Measurements from ENCODE around the gene HOXB8. TPM values are rescaled to one million over a fixed set of nuclear protein-coding genes. Genes with fewer than 3 reads are reported as not detected.
A peak's percentile ranks its signal among the peaks of the same experiment; 100 is the strongest.

Gene HOXB8
- total RNA-seq, 4 donors from 2014 or later = 1.4 TPM; not detected in 3

DNA sequence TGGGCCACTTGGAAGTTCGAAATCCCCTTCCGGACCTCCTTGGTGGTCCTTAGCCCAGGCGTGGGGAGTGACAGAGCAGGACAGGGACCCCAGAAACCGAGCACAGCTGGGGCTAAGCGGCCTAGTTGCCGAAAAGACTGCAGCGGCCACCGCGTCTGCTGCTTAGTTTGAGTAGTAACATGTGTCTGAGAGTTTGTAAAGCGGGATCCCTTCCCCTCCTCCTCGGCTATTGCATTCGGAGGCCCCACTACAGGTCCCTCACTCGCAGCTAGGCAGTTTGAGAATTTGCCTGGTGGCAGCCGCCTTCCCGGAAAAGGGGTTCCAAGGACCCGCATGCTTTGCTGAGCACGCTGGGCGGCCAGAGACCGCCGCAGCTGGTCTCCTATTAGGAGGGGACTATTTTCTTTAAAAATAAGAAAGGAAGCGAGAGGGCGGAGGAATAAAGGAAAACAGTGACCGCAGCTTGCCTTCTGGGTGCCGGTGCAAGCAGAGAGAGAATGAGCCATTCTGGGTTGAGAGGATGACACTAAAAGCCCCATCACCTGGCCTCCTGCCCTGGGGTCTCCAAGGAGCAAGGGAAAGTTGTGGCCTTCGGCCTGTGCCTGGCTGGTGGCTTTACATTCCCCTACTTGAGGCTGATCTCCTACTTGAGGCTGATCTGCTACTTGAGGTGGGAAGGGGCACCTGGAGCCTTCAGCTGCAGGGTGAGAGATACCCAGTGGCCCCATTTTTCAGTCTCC, 20.4 kb downstream of the HOXB8 start:
- peaks cover 70% of the 10 kb centered on the region for H3K27me3 ChIP-seq
- H3K9me3 ChIP-seq = no peaks in the 10 kb centered on the region
- WGBS, 2 donors = 27 to 55% methylated on average over 20 to 25 of the region's 25 CpGs
- intact Hi-C loops (cut with DNase I) = loop anchor here (10.0 kb wide), 1 partner anchor 400 kb away; the partner anchor contains the start of gene IGF2BP1
- no peak for DNase-seq
- no peak overlapping the region for H3K27ac ChIP-seq
- H3K4me1 ChIP-seq = peaks cover 5 to 29% of the 10 kb centered on the region in 2 donors
- H3K36me3 ChIP-seq = no peaks in the 10 kb centered on the region
- no peak overlapping the region for H3K4me3 ChIP-seq (replicated peaks in 1 of 3)
- no peak for TF ChIP-seq POLR2A (IDR thresholded peaks at IDR 0.05)
- TF ChIP-seq, protein P1, sequence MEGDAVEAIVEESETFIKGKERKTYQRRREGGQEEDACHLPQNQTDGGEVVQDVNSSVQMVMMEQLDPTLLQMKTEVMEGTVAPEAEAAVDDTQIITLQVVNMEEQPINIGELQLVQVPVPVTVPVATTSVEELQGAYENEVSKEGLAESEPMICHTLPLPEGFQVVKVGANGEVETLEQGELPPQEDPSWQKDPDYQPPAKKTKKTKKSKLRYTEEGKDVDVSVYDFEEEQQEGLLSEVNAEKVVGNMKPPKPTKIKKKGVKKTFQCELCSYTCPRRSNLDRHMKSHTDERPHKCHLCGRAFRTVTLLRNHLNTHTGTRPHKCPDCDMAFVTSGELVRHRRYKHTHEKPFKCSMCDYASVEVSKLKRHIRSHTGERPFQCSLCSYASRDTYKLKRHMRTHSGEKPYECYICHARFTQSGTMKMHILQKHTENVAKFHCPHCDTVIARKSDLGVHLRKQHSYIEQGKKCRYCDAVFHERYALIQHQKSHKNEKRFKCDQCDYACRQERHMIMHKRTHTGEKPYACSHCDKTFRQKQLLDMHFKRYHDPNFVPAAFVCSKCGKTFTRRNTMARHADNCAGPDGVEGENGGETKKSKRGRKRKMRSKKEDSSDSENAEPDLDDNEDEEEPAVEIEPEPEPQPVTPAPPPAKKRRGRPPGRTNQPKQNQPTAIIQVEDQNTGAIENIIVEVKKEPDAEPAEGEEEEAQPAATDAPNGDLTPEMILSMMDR (IDR thresholded peaks at IDR 0.05) = no peak

DNA sequence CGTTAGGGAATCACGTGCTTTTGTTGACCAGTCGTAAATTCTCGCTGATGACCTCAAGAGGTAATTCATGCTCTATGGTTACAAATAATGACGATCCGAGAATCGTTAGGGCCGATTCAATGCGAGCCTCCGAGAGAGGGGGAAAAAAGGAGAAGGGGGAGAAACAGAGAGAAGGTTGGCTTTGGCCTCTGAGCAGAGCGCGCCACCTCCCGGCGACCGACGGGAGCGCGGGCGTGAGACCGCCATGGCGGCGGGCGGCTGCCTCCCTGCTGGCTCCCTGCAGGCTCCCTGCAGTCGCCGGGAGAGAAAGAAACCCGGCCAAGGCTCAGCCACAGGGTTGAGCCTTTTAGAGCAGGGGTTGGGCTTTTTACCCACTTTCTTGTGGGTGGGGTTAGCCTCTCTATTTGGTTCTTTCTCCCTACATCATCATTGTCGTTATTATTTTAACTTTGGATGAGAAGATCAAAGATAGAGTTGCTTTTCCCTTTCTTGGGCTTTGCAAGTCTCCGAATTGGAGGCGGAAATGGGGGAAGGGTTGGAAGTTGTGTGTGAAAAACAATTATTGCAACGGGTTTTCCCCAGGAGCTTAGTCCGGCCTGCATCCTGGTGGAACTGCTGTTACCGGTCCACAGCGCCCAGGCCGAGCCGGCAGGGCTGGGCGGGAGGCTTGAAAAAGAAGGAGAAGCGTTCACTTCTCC, 21.1 kb downstream of the HOXB8 start:
- Histone ChIP-seq H3K9me3 (no peaks in the 10 kb centered on the region), H3K27me3 (peaks cover 67% of the 10 kb centered on the region), H3K4me1 (peaks cover 5 to 29% of the 10 kb centered on the region in 2 donors), H3K27ac (no peak overlapping the region), H3K4me3 (replicated peaks in 1 of 3) (no peak overlapping the region), H3K36me3 (no peaks in the 10 kb centered on the region)
- peak; percentile 53 to 62 for DNase-seq
- TF ChIP-seq, protein P1 (IDR thresholded peaks at IDR 0.05) = peak in 5 of 6 experiments; percentile 39 to 87 (median 56)
- TF ChIP-seq POLR2A (IDR thresholded peaks at IDR 0.05) = no peak
- intact Hi-C loops (cut with DNase I) = loop anchor here (10.0 kb wide), 1 partner anchor 401 kb away; the partner anchor contains the start of gene IGF2BP1
- 5 to 14% methylated on average over 36 to 37 of the region's 37 CpGs for WGBS, 2 donors

DNA sequence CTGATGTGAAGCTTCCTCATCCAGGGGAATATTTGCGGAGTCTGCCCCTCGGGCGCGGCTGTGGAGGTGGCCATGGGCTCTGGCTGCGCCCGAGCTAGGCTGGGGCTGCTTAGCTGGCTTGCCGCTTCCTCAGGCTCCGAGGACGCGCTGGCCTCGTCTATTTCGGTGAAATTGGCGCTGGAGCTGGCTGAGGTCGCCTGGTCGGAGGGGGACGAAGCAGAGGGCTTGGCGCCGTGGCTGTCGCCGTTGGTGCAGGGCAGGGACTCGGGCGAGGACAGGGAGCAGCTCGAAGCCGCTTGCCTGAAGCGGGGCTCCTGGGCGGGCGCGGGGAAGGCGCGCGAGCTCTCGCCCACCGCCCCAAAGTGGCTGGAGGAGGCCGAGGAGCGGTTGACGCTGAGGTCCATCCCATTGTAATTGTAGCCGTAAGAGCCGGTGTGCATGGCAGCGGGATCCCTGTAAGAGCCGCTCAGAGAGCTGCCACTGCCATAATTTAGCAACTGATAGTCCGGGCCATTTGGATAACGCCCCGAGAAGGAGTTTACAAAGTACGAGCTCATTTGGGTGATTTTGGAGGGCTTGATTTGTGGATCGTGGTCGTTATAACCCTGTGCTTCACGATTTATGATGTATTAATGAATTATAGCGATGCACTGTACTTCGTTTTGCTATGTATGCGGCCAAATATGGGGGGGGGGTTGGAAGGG, 21.8 kb downstream of the HOXB8 start, which contains the start of gene HOXB5:
Gene HOXB5 (minus strand): TSS at position 654 of the 704 bp plus-strand sequence. CDS start 97 bp downstream, at position 557.
- Histone ChIP-seq H3K27ac (no peak within 1 kb of the TSS), H3K9me3 (no peaks in the 10 kb centered on the region), H3K36me3 (no peaks in the 10 kb centered on the region), H3K4me3 (replicated peaks in 1 of 3) (peak within 1 kb of the TSS in 1 of 3 donors; percentile 5), H3K4me1 (peaks cover 5 to 29% of the 10 kb centered on the region in 2 donors), H3K27me3 (peaks cover 60% of the 10 kb centered on the region)
- TF ChIP-seq POLR2A (IDR thresholded peaks at IDR 0.05) = no peak
- TF ChIP-seq, protein P1 (IDR thresholded peaks at IDR 0.05) = no peak
- no peak for DNase-seq
- intact Hi-C loops (cut with DNase I) = loop anchor here (10.0 kb wide), 1 partner anchor 402 kb away; the partner anchor contains the start of gene IGF2BP1
- WGBS, 2 donors = 2% methylated on average over 19 to 25 of the region's 50 CpGs

GRCh38 chr17:48592577-48592976, 22.5 kb downstream of the HOXB8 start:
- Histone ChIP-seq H3K4me1 (peaks cover 2 to 22% of the 10 kb centered on the region in 2 donors), H3K36me3 (no peaks in the 10 kb centered on the region), H3K27me3 (peaks cover 55% of the 10 kb centered on the region), H3K4me3 (replicated peaks in 1 of 3) (no peak overlapping the region), H3K9me3 (no peaks in the 10 kb centered on the region), H3K27ac (no peak overlapping the region)
- WGBS, 2 donors = 9 to 15% methylated on average over 14 of the region's 14 CpGs
- intact Hi-C loops (cut with DNase I) = loop anchor here (10.0 kb wide), 1 partner anchor 402 kb away; the partner anchor contains the start of gene IGF2BP1
- no peak for DNase-seq
- TF ChIP-seq, protein P1 (IDR thresholded peaks at IDR 0.05) = no peak
- no peak for TF ChIP-seq POLR2A (IDR thresholded peaks at IDR 0.05)
